CD4-positive, alpha-beta T cell (primary cell): ENCODE data around the gene MYH7. TPM values are rescaled to one million over a fixed set of nuclear protein-coding genes. Genes with fewer than 3 reads are reported as not detected.

Experiments used
- ATAC-seq: fragments of 200-7000 bp; cut with Tn5 transposase; one replicate; pipeline ENCODE4 v1.10.0; 2022; ENCODE audit warnings: mild to moderate bottlenecking; ENCODE audit not compliant: poor library complexity
- CTCF ChIA-PET: fragments of 350-600 bp; sonication (Branson Sonifier 250); formaldehyde crosslinking; loops from one replicate; lab custom pipeline; 2021; ENCODE audit warnings: antibody characterized with exemption, inconsistent platforms; lab: Charles Lee
- POLR2A ChIA-PET: fragments of 350-600 bp; sonication (Branson Sonifier 250); formaldehyde crosslinking; loops from one replicate; lab custom pipeline; 2021; ENCODE audit warnings: antibody characterized with exemption, inconsistent platforms; lab: Charles Lee
- DNase-seq, 14 experiments: peaks; one replicate each; pipeline ENCODE4 v3.0.0-alpha.2; 2013 to 2020; ENCODE audit warnings: mixed read lengths in 2 of 14
- H3K27ac ChIP-seq, 2 donors: one replicate each; pipeline versions ENCODE4 v1.5.1 to v1.7.0; 2013; ENCODE audit warnings: low read length in 2 of 2, low read depth in 1 of 2, mild to moderate bottlenecking in 1 of 2
- H3K27me3 ChIP-seq, 2 experiments: 1 replicate in 1 of 2; 2 replicates in 1 of 2; pipeline versions ENCODE4 v1.6.1 to v1.7.0; 2013; ENCODE audit warnings: low read length in 2 of 2, control low read depth in 1 of 2, mild to moderate bottlenecking in 1 of 2, moderate library complexity in 1 of 2; ENCODE audit not compliant: insufficient read depth in 2 of 2, control insufficient read depth in 1 of 2
- H3K36me3 ChIP-seq: one replicate; pipeline ENCODE4 v1.6.1; 2013; ENCODE audit warnings: low read length, control low read depth; ENCODE audit not compliant: insufficient read depth
- H3K4me1 ChIP-seq: one replicate; pipeline ENCODE4 v1.6.1; 2013; ENCODE audit warnings: low read length, control low read depth; ENCODE audit not compliant: insufficient read depth
- H3K4me3 ChIP-seq: one replicate; pipeline ENCODE4 v1.5.1; 2013; ENCODE audit warnings: mild to moderate bottlenecking, low read length, moderate library complexity
- H3K9me3 ChIP-seq, 2 experiments: 1 replicate in 1 of 2; 2 replicates in 1 of 2; pipeline versions ENCODE4 v1.6.1 to v1.7.0; 2013; ENCODE audit warnings: low read length in 2 of 2, mild to moderate bottlenecking in 2 of 2, control low read depth in 1 of 2, moderate library complexity in 1 of 2; ENCODE audit not compliant: control insufficient read depth in 1 of 2, insufficient read depth in 1 of 2
- H3K27ac Mint-ChIP-seq: one replicate; pipeline ENCODE4 v1.8.0; 2020; ENCODE audit warnings: mixed read lengths
- H3K27me3 Mint-ChIP-seq: one replicate; pipeline ENCODE4 v1.8.0; 2021; ENCODE audit warnings: mixed read lengths
- H3K36me3 Mint-ChIP-seq: one replicate; pipeline ENCODE4 v1.8.0; 2021; ENCODE audit warnings: low read depth, mixed read lengths
- H3K4me1 Mint-ChIP-seq: one replicate; pipeline ENCODE4 v1.8.0; 2021; ENCODE audit warnings: low read depth, mixed read lengths
- H3K4me3 Mint-ChIP-seq: one replicate; pipeline ENCODE4 v1.8.0; 2020; ENCODE audit warnings: mild to moderate bottlenecking, mixed read lengths
- H3K9me3 Mint-ChIP-seq: one replicate; pipeline ENCODE4 v1.8.0; 2020; ENCODE audit warnings: mixed read lengths
- intact Hi-C, 2 experiments: fragments of 100-400 bp; cut with DNase I in 1 of 2; cut with micrococcal nuclease in 1 of 2; formaldehyde crosslinking; loops; one replicate each; pipeline versions ENCODE4 v1.15.1 to v1.9.0; 2023 to 2025; cut with DNase I, micrococcal nuclease
- total RNA-seq, 174 experiments: library from RNA in 2 of 174; stranded (reverse) in 2 of 174; gene quantifications; one replicate each; pipeline ENCODE4 v1.2.3 and lab custom pipeline; 2021 to 2026
- TF ChIP-seq, protein P1 (sequence below): fragments of 200-600 bp; IDR thresholded peaks from one replicate; pipeline ENCODE4 v1.8.0; 2022; ENCODE audit warnings: antibody characterized with exemption, mild to moderate bottlenecking

The MYH7 gene
- total RNA-seq, 2 experiments from 2014 or later, result not detected

GRCh38 chr14:23454445-23454856 lies 19.0 kb upstream of the MYH7 start:
- H3K27ac ChIP-seq, result no peak overlapping the region
- CTCF ChIA-PET, result no interaction called here
- peaks cover 6 to 12% of the 10 kb centered on the region in 2 experiments for H3K27me3 ChIP-seq
- POLR2A ChIA-PET, result no interaction called here
- no peaks in the 10 kb centered on the region for H3K4me1 ChIP-seq
- H3K36me3 ChIP-seq, result no peaks in the 10 kb centered on the region
- peaks cover 53% of the 10 kb centered on the region for H3K27me3 Mint-ChIP-seq
- no peak overlapping the region for H3K4me3 Mint-ChIP-seq
- no peaks in the 10 kb centered on the region for H3K9me3 Mint-ChIP-seq
- TF ChIP-seq, protein P1, sequence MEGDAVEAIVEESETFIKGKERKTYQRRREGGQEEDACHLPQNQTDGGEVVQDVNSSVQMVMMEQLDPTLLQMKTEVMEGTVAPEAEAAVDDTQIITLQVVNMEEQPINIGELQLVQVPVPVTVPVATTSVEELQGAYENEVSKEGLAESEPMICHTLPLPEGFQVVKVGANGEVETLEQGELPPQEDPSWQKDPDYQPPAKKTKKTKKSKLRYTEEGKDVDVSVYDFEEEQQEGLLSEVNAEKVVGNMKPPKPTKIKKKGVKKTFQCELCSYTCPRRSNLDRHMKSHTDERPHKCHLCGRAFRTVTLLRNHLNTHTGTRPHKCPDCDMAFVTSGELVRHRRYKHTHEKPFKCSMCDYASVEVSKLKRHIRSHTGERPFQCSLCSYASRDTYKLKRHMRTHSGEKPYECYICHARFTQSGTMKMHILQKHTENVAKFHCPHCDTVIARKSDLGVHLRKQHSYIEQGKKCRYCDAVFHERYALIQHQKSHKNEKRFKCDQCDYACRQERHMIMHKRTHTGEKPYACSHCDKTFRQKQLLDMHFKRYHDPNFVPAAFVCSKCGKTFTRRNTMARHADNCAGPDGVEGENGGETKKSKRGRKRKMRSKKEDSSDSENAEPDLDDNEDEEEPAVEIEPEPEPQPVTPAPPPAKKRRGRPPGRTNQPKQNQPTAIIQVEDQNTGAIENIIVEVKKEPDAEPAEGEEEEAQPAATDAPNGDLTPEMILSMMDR, result no peak
- H3K4me3 ChIP-seq, result no peak overlapping the region
- H3K4me1 Mint-ChIP-seq, result no peaks in the 10 kb centered on the region
- H3K27ac Mint-ChIP-seq, result no peak overlapping the region
- no peaks in the 10 kb centered on the region for H3K9me3 ChIP-seq
- no peaks in the 10 kb centered on the region for H3K36me3 Mint-ChIP-seq
- ATAC-seq (no peak), DNase-seq (no peak)
- intact Hi-C loops, result no loop called here

GRCh38 chr14:23452237-23452636 lies 16.8 kb upstream of the MYH7 start:
- ChIA-PET CTCF (no interaction called here), POLR2A (no interaction called here)
- H3K9me3 ChIP-seq, result no peaks in the 10 kb centered on the region
- no peaks in the 10 kb centered on the region for H3K4me1 ChIP-seq
- Mint-ChIP-seq H3K9me3 (no peaks in the 10 kb centered on the region), H3K27me3 (peaks cover 54% of the 10 kb centered on the region), H3K27ac (no peak overlapping the region), H3K36me3 (no peaks in the 10 kb centered on the region), H3K4me1 (no peaks in the 10 kb centered on the region), H3K4me3 (no peak overlapping the region)
- DNase-seq (no peak), ATAC-seq (no peak)
- H3K27me3 ChIP-seq, result peaks cover 5 to 11% of the 10 kb centered on the region in 2 experiments
- H3K36me3 ChIP-seq, result no peaks in the 10 kb centered on the region
- no peak overlapping the region for H3K4me3 ChIP-seq
- H3K27ac ChIP-seq, result no peak overlapping the region
- intact Hi-C loops, result no loop called here
- TF ChIP-seq, protein P1, result no peak

- Histone ChIP-seq H3K27ac (no peak overlapping the region), H3K9me3 (no peaks in the 10 kb centered on the region), H3K27me3 (peaks cover 5 to 9% of the 10 kb centered on the region in 2 experiments), H3K4me1 (no peaks in the 10 kb centered on the region), H3K36me3 (no peaks in the 10 kb centered on the region), H3K4me3 (no peak overlapping the region)
- Mint-ChIP-seq H3K36me3 (no peaks in the 10 kb centered on the region), H3K9me3 (no peaks in the 10 kb centered on the region), H3K4me1 (no peaks in the 10 kb centered on the region), H3K27me3 (peaks cover 40% of the 10 kb centered on the region), H3K27ac (no peak overlapping the region), H3K4me3 (no peak overlapping the region)
- TF ChIP-seq, protein P1, result no peak
- no peak for DNase-seq
- CTCF ChIA-PET, result no interaction called here
- POLR2A ChIA-PET, result no interaction called here
- intact Hi-C loops, result no loop called here
- no peak for ATAC-seq
These were observed 14.9 kb upstream of the MYH7 start for GRCh38 chr14:23450379-23450778.
